Measurements from ENCODE around the gene ELP6.
"Not testable (repeated sequence)": the region's sequence is repeated elsewhere in the genome, so short reads cannot be mapped to it uniquely, and the experiment has no call there.

The ELP6 gene

GRCh38 chr3:47505267-47505666, 8.2 kb downstream of the ELP6 start:
- DNase-seq, result not testable (repeated sequence)

DNA sequence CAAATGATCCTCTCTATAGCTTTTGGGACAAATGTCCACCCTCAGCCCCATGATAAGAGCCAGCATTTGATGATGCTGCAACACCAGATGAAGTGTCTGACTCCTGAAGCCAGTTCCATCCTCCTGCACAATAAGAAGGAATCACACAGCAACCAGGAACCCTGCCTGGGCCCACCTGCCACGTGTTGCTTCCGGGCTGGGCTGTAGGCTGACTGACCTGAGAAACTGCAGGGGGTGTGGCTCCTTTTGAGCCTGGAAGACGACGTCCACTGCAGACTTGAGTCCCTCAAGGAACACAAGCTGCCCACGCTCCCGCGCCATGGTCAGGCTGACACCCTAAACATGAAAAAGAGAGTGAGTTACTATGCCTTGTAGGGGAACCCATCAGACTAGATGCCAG, 9.4 kb downstream of the ELP6 start:
- DNase-seq, result no peak

DNA sequence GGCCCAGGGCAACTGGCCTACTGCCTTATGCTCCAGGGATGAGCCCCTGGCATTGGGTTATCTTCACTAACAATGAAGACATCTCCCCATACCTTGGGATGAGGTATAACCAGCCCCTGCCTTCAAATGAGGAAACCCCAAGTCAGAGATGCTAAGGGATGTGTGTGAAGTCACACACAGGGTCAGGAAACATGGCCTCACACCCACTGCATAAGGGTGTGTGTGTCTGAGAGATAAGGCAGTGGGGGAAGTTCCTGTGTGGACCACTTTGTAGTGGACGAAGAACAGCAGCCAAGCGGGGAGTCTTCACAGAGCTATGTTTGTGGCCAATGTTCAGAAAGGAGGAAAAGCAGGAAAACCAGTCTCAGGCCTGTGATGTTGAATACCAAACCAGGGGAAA, 10.5 kb downstream of the ELP6 start:
- DNase-seq, result no peak

GRCh38 chr3:47496892-47497291, 16.6 kb downstream of the ELP6 start:
- DNase-seq, result no peak

GRCh38 chr3:47495886-47496285, 17.6 kb downstream of the ELP6 start:
- DNase-seq, result no peak

GRCh38 chr3:47495111-47495510, 18.4 kb downstream of the ELP6 start:
- DNase-seq, result no peak

- DNase-seq, result no peak
Observed at GRCh38 chr3:47491777-47492176, 21.7 kb downstream of the ELP6 start.

- DNase-seq, result no peak
Observed at GRCh38 chr3:47491186-47491585, 22.3 kb downstream of the ELP6 start.

GRCh38 chr3:47487265-47487664, 26.2 kb downstream of the ELP6 start:
- DNase-seq, result no peak

DNA sequence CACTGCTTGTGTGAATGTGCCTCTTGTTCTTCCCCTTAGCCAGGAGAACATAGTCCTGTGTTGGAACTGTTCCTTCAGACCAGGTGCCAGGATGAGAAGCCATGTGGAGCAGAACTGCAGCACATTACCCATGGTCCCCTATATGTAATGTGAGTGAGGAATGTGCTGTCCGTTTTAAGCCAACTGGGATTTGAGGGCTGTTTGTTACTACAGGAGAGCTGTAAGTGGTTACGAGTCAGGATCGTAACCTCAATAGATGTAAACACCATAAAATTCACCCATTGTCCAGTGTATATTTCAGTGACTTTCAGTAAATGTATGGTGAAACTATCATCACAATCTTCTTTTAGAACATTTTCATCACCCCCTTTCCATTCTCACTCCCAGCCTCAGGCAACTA, 27.7 kb downstream of the ELP6 start:
- peak; percentile 5 for DNase-seq

DNA sequence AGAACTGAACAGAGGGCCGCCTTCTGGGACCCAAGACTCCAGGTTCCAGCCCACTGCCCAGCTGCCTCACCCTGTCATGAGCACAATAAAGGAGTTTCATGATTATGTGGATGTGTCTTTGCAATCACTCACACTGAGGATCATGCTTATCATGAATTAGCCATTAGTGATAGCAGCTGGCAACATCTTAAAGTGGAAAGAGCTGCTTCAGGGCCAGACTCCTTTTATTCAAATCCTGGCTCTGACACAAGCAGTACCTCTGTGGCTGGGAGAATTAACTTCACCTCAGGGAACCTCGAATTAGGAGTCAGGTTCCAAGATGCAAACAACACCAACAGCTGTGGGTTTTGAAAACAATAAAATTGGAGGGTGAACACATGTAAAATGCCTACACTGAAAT, 31.1 kb downstream of the ELP6 start:
- DNase-seq, result no peak

DNA sequence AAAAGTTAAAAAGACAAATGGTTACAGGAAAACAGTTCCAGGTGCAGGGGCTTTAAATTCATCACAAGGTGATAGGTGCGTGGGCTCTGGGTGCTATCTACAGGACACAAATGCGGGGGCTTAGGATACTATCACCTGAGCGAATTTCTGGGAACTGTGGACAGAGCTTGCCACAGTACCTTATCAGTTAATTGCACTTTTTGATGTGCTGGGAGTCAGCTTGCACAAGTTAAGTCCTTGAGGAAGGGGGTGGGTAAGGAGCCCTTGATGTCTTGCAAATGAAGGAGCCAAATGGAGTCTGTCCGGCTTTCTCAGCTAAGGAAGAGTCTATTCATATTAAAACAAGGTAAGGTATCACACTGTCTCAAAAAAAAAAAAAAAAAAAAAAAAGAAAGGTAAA, 31.7 kb downstream of the ELP6 start:
- not testable (repeated sequence) for DNase-seq

DNA sequence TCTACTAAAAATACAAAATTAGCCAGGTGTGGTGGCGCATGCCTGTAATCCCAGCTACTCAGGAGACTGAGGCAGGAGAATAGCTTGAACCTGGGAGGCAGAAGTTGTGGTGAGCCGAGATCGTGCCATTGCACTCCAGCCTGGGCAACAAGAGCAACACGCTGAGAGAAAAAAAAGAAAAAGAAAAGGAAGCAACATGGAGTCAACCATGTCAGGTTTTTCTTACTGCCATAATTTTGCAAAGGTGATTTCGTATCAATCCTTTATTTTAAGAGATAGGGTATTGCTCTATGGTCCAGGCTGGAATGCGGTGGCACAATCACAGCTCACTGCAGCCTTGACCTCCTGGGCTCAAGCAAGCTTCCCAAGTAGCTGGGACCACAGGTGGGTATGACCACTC, 33.2 kb downstream of the ELP6 start:
- DNase-seq, result not testable (repeated sequence)

GRCh38 chr3:47479826-47480160, 33.7 kb downstream of the ELP6 start:
- DNase-seq, result no peak

GRCh38 chr3:47478022-47478421, 35.5 kb downstream of the ELP6 start:
- no peak for DNase-seq

DNA sequence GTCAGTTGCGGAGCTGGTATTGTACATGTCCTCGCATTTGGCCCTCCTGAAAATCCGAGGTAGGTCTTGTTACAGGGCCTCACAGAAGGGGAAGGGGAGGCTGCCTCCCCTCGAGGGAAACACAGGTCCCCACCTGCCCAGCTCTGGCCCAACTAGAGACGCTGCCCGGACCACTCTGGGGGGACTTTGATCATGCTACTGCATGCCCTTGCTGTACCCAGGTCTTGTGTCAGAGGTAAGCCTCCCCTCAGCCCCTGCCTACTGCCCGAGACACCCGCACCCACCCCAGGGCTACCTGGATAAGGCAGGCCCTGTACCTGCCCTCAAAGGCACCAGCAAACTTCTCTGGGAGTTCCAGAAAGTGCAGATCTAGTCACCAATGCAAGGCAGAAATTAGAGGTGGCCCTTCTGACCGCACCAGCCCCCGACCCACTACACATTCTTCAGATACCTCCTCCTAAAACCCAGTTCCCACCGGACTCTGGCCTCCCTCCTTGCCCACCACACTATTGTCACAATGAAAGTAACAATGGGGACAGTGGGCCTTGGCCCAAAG, 36.8 kb downstream of the ELP6 start:
- no peak for DNase-seq

DNA sequence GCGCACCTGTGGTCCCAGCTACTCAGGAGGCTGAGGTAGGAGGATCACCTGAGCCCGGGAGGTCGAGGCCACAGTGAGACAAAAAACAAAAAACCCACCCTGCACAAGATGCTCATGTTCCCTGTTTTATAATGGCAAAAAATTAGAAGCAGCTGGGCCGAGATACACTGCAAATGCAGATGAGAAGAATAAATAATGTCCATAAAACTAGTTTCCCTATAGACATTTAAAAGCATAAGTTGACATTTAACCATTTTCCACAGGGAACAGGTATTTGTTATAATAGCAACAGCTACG, 37.2 kb downstream of the ELP6 start:
- no peak for DNase-seq

DNA sequence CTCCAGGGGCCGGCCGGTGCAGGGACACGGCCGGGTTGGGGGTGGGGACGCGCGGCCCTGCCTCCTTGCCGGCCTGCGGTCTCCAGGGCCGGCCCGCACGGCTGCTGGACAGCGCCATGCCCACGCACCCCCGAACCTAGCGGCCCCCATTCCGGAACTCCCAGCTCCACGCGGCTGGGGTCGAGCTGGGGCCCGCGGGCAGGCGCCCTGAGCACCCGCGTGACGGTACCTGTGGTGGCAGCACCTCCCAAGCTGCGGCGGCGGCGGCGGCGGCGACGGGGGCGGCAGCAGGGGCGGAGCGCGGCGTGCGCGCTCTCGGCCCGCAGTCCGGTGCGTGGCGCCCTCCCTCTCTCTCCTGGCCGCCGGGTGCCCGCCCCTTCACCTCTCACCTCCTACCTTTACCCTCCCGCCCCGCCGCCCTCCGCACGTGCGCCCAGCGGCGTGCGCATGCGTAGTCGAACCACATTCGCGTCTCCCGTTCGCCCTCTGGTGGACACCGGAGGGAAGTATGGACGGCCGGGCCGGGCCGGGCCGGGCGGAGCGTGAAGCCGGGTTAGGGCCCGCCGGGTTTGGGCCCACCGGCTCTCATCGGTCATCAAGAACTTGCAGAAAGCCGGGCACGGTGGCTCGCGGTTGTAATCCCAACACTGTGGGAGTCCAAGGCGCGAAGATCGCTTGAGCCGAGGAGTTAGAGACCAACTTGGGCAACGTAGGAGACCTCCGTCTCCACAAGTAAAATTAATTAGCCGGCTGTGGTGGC, 37.8 kb downstream of the ELP6 start, which contains the start of gene SCAP:
Gene SCAP, minus strand, starts transcription at position 372 of the 760 bp plus-strand sequence. CDS start 32,948 bp downstream, outside the sequence.
- peak; percentile 84 for DNase-seq

DNA sequence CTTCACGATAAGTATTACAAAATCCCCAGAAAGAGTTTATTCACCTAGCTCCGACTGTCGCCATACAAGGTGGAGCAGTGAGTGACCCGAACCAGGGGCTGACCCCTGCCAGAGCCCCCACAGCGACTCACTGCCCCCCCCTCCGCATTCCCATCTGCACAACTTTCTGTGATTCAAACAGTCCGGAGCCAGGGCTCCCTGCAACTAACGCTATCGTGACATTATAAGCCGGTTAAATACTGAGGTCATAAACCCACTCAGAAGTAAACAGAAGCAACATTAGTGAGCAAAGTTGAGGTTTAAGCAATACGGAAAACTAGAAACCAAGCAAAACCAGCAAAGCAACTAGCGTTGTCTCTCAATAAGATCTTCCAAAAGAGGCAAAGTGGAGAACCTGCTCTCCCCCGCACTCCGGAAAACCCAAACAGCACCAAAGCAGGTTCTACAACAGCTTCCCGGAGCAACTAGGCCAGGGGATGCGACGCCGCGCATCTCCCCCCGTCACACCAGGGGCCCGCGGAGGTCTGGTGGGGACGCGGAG, 38.4 kb downstream of the ELP6 start:
- no peak for DNase-seq

GRCh38 chr3:47473391-47473790, 40.1 kb downstream of the ELP6 start:
- DNase-seq, result no peak

GRCh38 chr3:47469616-47470015, 43.9 kb downstream of the ELP6 start:
- DNase-seq, result no peak

DNA sequence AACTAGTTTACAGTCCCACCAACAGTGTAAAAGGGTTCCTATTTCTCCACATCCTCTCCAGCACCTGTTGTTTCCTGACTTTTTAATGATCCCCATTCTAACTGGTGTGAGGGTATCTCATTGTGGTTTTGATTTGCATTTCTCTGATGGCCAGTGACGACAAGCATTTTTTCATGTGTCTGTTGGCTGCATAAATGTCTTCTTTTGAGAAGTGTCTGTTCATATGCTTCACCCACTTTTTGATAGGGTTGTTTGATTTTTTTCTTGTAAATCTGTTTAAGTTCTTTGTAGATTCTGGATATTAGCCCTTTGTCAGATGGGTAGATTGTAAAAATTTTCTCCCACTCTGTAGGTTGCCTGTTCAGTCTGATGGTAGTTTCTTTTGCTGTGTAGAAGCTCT, 45.2 kb downstream of the ELP6 start:
- DNase-seq, result not testable (repeated sequence)

DNA sequence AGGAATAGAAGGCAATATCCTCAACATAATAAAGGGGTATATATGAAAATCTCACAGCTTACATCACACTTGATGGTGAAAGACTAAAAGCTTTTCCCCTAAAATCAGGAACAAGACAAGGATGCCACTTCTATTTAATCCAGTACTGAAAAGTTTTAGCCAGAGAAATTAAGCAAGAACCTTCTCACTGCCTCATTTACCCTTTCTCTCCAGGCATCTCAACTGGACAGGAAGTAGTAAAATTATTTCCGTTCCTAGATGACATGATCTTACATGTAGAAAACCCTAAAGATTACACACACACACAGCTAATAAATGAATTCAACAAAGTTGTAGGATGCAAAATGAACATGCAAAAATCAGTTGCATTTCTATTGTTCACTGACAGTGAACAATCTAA, 48.9 kb downstream of the ELP6 start:
- DNase-seq, result no peak

GRCh38 chr3:47459534-47460085, 53.9 kb downstream of the ELP6 start:
- DNase-seq, result not testable (repeated sequence)

GRCh38 chr3:47456984-47457383, 56.5 kb downstream of the ELP6 start:
- DNase-seq, result no peak

Measured in EL (cell line).